IMR-90 (cell line): Measurements from ENCODE around the gene LYSMD4. TPM values are rescaled to one million over a fixed set of nuclear protein-coding genes. Genes with fewer than 3 reads are reported as not detected.

Source experiments
- ATAC-seq: fragments of 200-7000 bp; cut with Tn5 transposase; 2 replicates; pipeline ENCODE4 v1.9.1; 2020; ENCODE audit warnings: low read depth, mild to moderate bottlenecking, moderate library complexity
- Bru-seq: library from RNA; stranded (reverse); fragments of 400-500 nt; gene quantifications from one replicate; lab custom pipeline; 2021; lab: Mats Ljungman, UMichigan
- BruChase-seq, 2 experiments: library from RNA; stranded (reverse); fragments of 400-500 nt; gene quantifications; one replicate each; lab custom pipeline; 2021; lab: Mats Ljungman, UMichigan
- BruUV-seq: library from RNA; stranded (reverse); fragments of 400-500 nt; replicated peaks from 2 replicates; lab custom pipeline; 2021; lab: Mats Ljungman, UMichigan
- CTCF ChIA-PET: fragments of 300-600 bp; formaldehyde crosslinking; extraction: SDS; loops from one replicate; lab custom pipeline; 2021; ENCODE audit warnings: antibody characterized with exemption; lab: Yijun Ruan, JAX
- POLR2A ChIA-PET: fragments of 300-600 bp; sonication (Branson Sonifier 250); formaldehyde crosslinking; loops from one replicate; lab custom pipeline; 2022; ENCODE audit warnings: antibody characterized with exemption; ENCODE audit not compliant: unreplicated experiment; lab: Charles Lee
- DNase-seq: peaks from one replicate; pipeline ENCODE4 v3.0.0; 2013
- H2AFZ ChIP-seq: replicated peaks from 2 replicates; pipeline ENCODE3; 2013; ENCODE audit warnings: low read length, mild to moderate bottlenecking; ENCODE audit not compliant: poor library complexity
- H2AK5ac ChIP-seq: 2 replicates; pipeline ENCODE4 v1.6.1; 2013; ENCODE audit warnings: low read depth, low read length, inconsistent platforms
- H2AK9ac ChIP-seq: replicated peaks from 2 replicates; pipeline ENCODE3; 2013; ENCODE audit warnings: mild to moderate bottlenecking, low read depth, low read length, moderate library complexity; ENCODE audit not compliant: poor library complexity
- H2BK120ac ChIP-seq: 2 replicates; pipeline ENCODE4 v1.6.1; 2013; ENCODE audit warnings: low read depth, low read length, inconsistent platforms
- H2BK15ac ChIP-seq: 3 replicates; pipeline ENCODE4 v1.6.1; 2013; ENCODE audit warnings: low read depth, low read length, inconsistent platforms
- H2BK20ac ChIP-seq: 2 replicates; pipeline ENCODE4 v1.6.1; 2013; ENCODE audit warnings: low read depth, mild to moderate bottlenecking, inconsistent platforms, low read length, moderate library complexity
- H2BK5ac ChIP-seq: 2 replicates; pipeline ENCODE4 v1.6.1; 2013; ENCODE audit warnings: mild to moderate bottlenecking, low read depth, low read length, inconsistent platforms; ENCODE audit not compliant: poor library complexity, severe bottlenecking
- H3K14ac ChIP-seq: replicated peaks from 2 replicates; pipeline ENCODE4 v1.6.1; 2013; ENCODE audit warnings: low read depth, low read length, inconsistent platforms
- H3K18ac ChIP-seq: 2 replicates; pipeline ENCODE4 v1.6.1; 2013; ENCODE audit warnings: low read depth, low read length, control low read depth
- H3K23ac ChIP-seq: 2 replicates; pipeline ENCODE4 v1.6.1; 2013; ENCODE audit warnings: low read depth, low read length, inconsistent platforms
- H3K27ac ChIP-seq: 2 replicates; pipeline ENCODE4 v1.5.1; 2013; ENCODE audit warnings: mild to moderate bottlenecking, control low read depth, low read length; ENCODE audit not compliant: insufficient read depth
- H3K27me3 ChIP-seq: 2 replicates; pipeline ENCODE4 v1.6.1; 2013; ENCODE audit warnings: low read length; ENCODE audit not compliant: control insufficient read depth, insufficient read depth
- H3K36me3 ChIP-seq: 2 replicates; pipeline ENCODE4 v1.6.1; 2013; ENCODE audit warnings: low read length, mixed read lengths; ENCODE audit not compliant: control insufficient read depth, insufficient read depth
- H3K4ac ChIP-seq: 2 replicates; pipeline ENCODE4 v1.6.1; 2013; ENCODE audit warnings: low read depth, low read length, inconsistent platforms
- H3K4me1 ChIP-seq: 2 replicates; pipeline ENCODE4 v1.6.1; 2013; ENCODE audit warnings: low read length, mixed read lengths; ENCODE audit not compliant: control insufficient read depth, insufficient read depth
- H3K4me2 ChIP-seq: 2 replicates; pipeline ENCODE4 v1.6.1; 2013; ENCODE audit warnings: low read depth, mild to moderate bottlenecking, control low read depth, low read length, moderate library complexity
- H3K4me3 ChIP-seq: 2 replicates; pipeline ENCODE4 v1.5.1; 2013; ENCODE audit warnings: low read depth, mild to moderate bottlenecking, control low read depth, low read length, moderate library complexity; ENCODE audit not compliant: insufficient read depth
- H3K56ac ChIP-seq: 2 replicates; pipeline ENCODE4 v1.6.1; 2013; ENCODE audit warnings: low read length, inconsistent platforms; ENCODE audit not compliant: insufficient read depth; ENCODE audit errors: extremely low read depth
- H3K79me1 ChIP-seq, 2 experiments: 2 replicates each; pipeline ENCODE4 v1.6.1; 2013; ENCODE audit warnings: low read length in 2 of 2, inconsistent platforms in 1 of 2, low read depth in 1 of 2
- H3K9ac ChIP-seq: 2 replicates; pipeline ENCODE4 v1.6.1; 2013; ENCODE audit warnings: low read depth, low read length, control low read depth
- H3K9me1 ChIP-seq: 2 replicates; pipeline ENCODE4 v1.6.1; 2013; ENCODE audit warnings: low read length, inconsistent platforms; ENCODE audit not compliant: insufficient read depth
- H3K9me3 ChIP-seq: 2 replicates; pipeline ENCODE4 v1.6.1; 2013; ENCODE audit warnings: low read length; ENCODE audit not compliant: control insufficient read depth, insufficient read depth
- H4K20me1 ChIP-seq: 2 replicates; pipeline ENCODE4 v1.6.1; 2013; ENCODE audit warnings: low read length, inconsistent platforms; ENCODE audit not compliant: insufficient read depth
- H4K5ac ChIP-seq: 2 replicates; pipeline ENCODE4 v1.6.1; 2013; ENCODE audit warnings: mild to moderate bottlenecking, low read depth, low read length, control low read depth
- H4K8ac ChIP-seq, 2 experiments: 2 replicates each; pipeline ENCODE4 v1.6.1; 2013; ENCODE audit warnings: low read depth in 2 of 2, low read length in 2 of 2, control low read depth in 1 of 2, inconsistent platforms in 1 of 2
- H4K91ac ChIP-seq: 2 replicates; pipeline ENCODE4 v1.6.1; 2013; ENCODE audit warnings: low read depth, low read length, inconsistent platforms; ENCODE audit not compliant: insufficient read depth
- MAFK ChIP-seq: IDR thresholded peaks from 2 replicates; pipeline ENCODE4 v1.6.1; 2012; ENCODE audit warnings: low read depth, low read length, improper control_type of control experiment
- MAZ ChIP-seq: IDR thresholded peaks from 2 replicates; pipeline ENCODE4 v1.6.1; 2012; ENCODE audit warnings: low read depth, mild to moderate bottlenecking, low read length, improper control_type of control experiment, moderate library complexity, borderline replicate concordance
- NFE2L2 ChIP-seq: fragments of 150-350 bp; IDR thresholded peaks from 2 replicates; pipeline ENCODE4 v1.6.1; 2016; ENCODE audit warnings: low read depth, mild to moderate bottlenecking, low read length
- RFX5 ChIP-seq: IDR thresholded peaks from 2 replicates; pipeline ENCODE4 v1.8.0; 2012; ENCODE audit warnings: low read depth, mild to moderate bottlenecking, low read length, moderate library complexity
- whole genome bisulfite sequencing, 2 experiments: methylation state at CpG; one replicate each; pipeline versions ENCODE4 v1.1.5 to v1.1.7; 2013; ENCODE audit warnings: missing lambda C conversion rate in 2 of 2; ENCODE audit not compliant: insufficient read length in 1 of 2; ENCODE audit errors: extremely low coverage in 2 of 2; 5-methylcytosine and 5-hydroxymethylcytosine counted together
- dilution Hi-C: fragments of 300-500 bp; cut with HindIII; formaldehyde crosslinking; loops from one replicate; pipeline ENCODE4 v1.14.3; 2018; ENCODE audit warnings: low sequenced_read_pairs; ENCODE audit not compliant: unreplicated experiment
- in situ Hi-C: fragments of 300-500 bp; cut with MboI; formaldehyde crosslinking; loops from 3 replicates; pipeline ENCODE4 v1.14.3; 2019; ENCODE audit warnings: low sequenced_read_pairs, inconsistent platforms, mixed read lengths
- intact Hi-C: fragments of 100-400 bp; cut with micrococcal nuclease; formaldehyde crosslinking; loops from 2 replicates; pipeline ENCODE4 v1.10.0; 2022
- long read RNA-seq: library from polyadenylated mRNA; unstranded; transcript quantifications from one replicate; pipeline ENCODE4 v2.0.0, GENCODE V29; 2021; ENCODE audit not compliant: unreplicated experiment
- polyA plus RNA-seq, 3 experiments: library from polyadenylated mRNA; depleted of rRNA; stranded (reverse); fragments of >200 nt; gene quantifications; 2 replicates each; pipeline ENCODE4 v1.2.3, GENCODE V29; 2012; ENCODE audit warnings: low replicate concordance in 1 of 3
- total RNA-seq: library from RNA; depleted of rRNA; stranded (reverse); fragments of >200 nt; gene quantifications from 2 replicates; pipeline ENCODE4 v1.2.3, GENCODE V29; 2012; rRNA removed
- TF ChIP-seq, protein P1 (sequence below): fragments of 150-350 bp; IDR thresholded peaks from 2 replicates; pipeline ENCODE4 v1.6.1; 2017; ENCODE audit warnings: mild to moderate bottlenecking, antibody characterized with exemption, low read length, low read depth

Gene LYSMD4
- 4.5 and 5.6 TPM in 2 replicates for total RNA-seq
- 4.1 and 5.0 TPM in 2 replicates for polyA plus RNA-seq (2012; rRNA removed)
- polyA plus RNA-seq (2012; cell fraction: cytosol; rRNA removed) = 2.7 and 4.6 TPM in 2 replicates
- polyA plus RNA-seq (2012; cell fraction: nucleus; rRNA removed; ENCODE audit: low replicate concordance) = 20.1 and 24.3 TPM in 2 replicates
- percentile 55 among the genes with signal in this experiment for Bru-seq, nascent RNA
- percentile 57 among the genes with signal in this experiment for BruChase-seq, experiment 1, labeled RNA remaining after a 6-hour chase
- percentile 66 among the genes with signal in this experiment for BruChase-seq, experiment 2, labeled RNA remaining after a 2-hour chase
- long read RNA-seq, partial matches to known transcripts = 3 of 16 reads
- long read RNA-seq, other reads (novel, unspliced or antisense) = 9 of 16 reads

DNA sequence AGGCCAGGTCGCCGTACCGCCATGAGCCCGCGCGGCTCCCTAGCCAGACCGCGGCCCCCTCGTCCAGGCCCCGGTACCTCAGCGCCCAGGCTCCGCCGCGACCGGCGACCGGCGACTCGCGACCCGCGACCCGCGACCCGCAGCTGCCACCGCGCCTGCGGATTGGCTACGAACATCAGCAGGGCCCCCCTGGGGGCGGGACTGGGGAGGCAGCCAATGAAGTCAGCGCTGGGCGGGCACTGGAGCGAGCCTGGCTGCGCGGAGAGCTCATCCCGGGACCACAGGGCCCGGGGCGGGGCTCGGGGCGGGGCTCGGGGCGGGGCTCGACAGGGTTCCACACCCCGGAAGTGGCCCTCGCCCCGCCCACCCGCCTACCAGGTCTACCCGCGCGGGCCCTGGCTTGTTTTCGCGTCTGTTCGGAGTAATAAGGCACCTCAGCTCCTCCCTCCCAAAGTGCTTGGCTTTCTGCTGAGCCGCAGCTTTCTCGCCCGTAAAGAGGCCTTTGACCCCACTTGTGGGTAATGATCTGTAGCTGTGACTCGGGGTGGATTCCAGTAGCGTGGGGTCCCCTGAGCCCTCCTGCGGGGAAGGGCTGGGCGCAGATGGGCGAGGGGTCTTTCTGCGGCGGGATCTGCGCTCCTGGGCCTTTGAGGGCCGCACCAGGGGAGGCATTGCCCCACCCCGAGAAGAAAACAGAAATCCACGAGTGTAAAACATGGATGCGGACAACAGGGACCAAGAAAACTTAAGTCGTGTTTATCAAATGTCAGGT lies at the start of gene LYSMD4:
LYSMD4 (minus strand) TSS at position 170 of the 772 bp plus-strand sequence. CDS start 1,438 bp downstream, outside the sequence.
- peak within 1 kb of the TSS; percentile 79 for H3K4ac ChIP-seq
- H3K14ac ChIP-seq = peak within 1 kb of the TSS; percentile 72
- TF ChIP-seq NFE2L2 (no peak), MAZ (peak; percentile 56; the same call in 1 of the 2 replicates), RFX5 (no peak), MAFK (no peak)
- TF ChIP-seq, protein P1, sequence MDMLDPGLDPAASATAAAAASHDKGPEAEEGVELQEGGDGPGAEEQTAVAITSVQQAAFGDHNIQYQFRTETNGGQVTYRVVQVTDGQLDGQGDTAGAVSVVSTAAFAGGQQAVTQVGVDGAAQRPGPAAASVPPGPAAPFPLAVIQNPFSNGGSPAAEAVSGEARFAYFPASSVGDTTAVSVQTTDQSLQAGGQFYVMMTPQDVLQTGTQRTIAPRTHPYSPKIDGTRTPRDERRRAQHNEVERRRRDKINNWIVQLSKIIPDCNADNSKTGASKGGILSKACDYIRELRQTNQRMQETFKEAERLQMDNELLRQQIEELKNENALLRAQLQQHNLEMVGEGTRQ = peak; percentile 68
- DNase-seq (peak; percentile 88), ATAC-seq (peak; percentile 99)
- H3K79me1 ChIP-seq = peaks cover 0 to 14% of the 10 kb centered on the region in 2 experiments; a peak in 2 of 4 replicates
- 0 out of 2 replicates have a peak, but pooled peaks cover 3% of the 10 kb centered on the region for H3K27me3 ChIP-seq
- peaks cover 4% of the 10 kb centered on the region for H3K4me1 ChIP-seq
- peak within 1 kb of the TSS; percentile 93 for H3K23ac ChIP-seq
- ChIA-PET CTCF (interaction anchor here (1.0 to 1.1 kb wide), 3 partner anchors 16 to 461 kb away, joined by 3 to 6 read pairs (median 4); no protein-coding TSS in a partner anchor), POLR2A (interaction anchor here (0.6 to 0.7 kb wide), 2 partner anchors 18 to 630 kb away, joined by 3 to 7 read pairs; no protein-coding TSS in a partner anchor)
- H3K4me2 ChIP-seq = peak within 1 kb of the TSS; percentile 90
- in situ Hi-C loops = loop anchor here (25.0 kb wide), 1 partner anchor 621 kb away; the partner anchor contains the start of gene SYNM
- peak within 1 kb of the TSS; percentile 42 for H2BK20ac ChIP-seq
- H2AK9ac ChIP-seq = peak within 1 kb of the TSS; percentile 73
- 13% methylated on average over 31 of the region's 69 CpGs; no CpG with 5 or more reads in 1 of the 2 experiments for WGBS, 2 experiments
- peak within 1 kb of the TSS; percentile 89 for H4K5ac ChIP-seq
- no peak within 1 kb of the TSS for H3K56ac ChIP-seq
- H4K8ac ChIP-seq = peak within 1 kb of the TSS; percentile 88 to 95
- BruUV-seq = no TSS peak
- H4K91ac ChIP-seq = 0 out of 2 replicates have a peak within 1 kb of the TSS, but pooled peaks have one; percentile 38
- dilution Hi-C loops = no loop called here
- no peaks in the 10 kb centered on the region for H3K9me3 ChIP-seq
- H4K20me1 ChIP-seq = no peaks in the 10 kb centered on the region
- intact Hi-C loops = loop anchor here (5.0 kb wide), 1 partner anchor 631 kb away; no protein-coding TSS in a partner anchor
- peaks cover 6% of the 10 kb centered on the region; the same call in 1 of the 2 replicates for H3K36me3 ChIP-seq
- H3K9ac ChIP-seq = peak within 1 kb of the TSS; percentile 66
- peak within 1 kb of the TSS; percentile 98 for H2AFZ ChIP-seq
- no peak within 1 kb of the TSS for H2AK5ac ChIP-seq
- H2BK15ac ChIP-seq = no peak within 1 kb of the TSS; the same call in 2 of the 3 replicates
- no peak within 1 kb of the TSS; the same call in none of the 2 replicates for H2BK120ac ChIP-seq
- H3K4me3 ChIP-seq = peak within 1 kb of the TSS; percentile 90
- H3K18ac ChIP-seq = peak within 1 kb of the TSS; percentile 34; the same call in 1 of the 2 replicates
- peak within 1 kb of the TSS; percentile 41 for H3K27ac ChIP-seq
- no peak within 1 kb of the TSS for H2BK5ac ChIP-seq
- H3K9me1 ChIP-seq = no peaks in the 10 kb centered on the region
